SK-MEL-5 (cell line): ENCODE measurements around the gene SRC. TPM values are rescaled to one million over a fixed set of nuclear protein-coding genes. Genes with fewer than 3 reads are reported as not detected.

Experiments used
- DNase-seq: peaks from one replicate; pipeline ENCODE4 v3.0.0-alpha.2; 2016; ENCODE audit warnings: low read depth, low spot score
- in situ Hi-C: cut with HindIII; loops from 2 replicates; pipeline ENCODE4 v1.10.0; 2016; ENCODE audit warnings: low sequenced_read_pairs, high pct_unique_total_duplicates, low pct_unique_long_range_greater_than_20kb
- total RNA-seq: library from RNA; depleted of rRNA; stranded (reverse); fragments of >200 nt; shearing (Covaris generic); gene quantifications from 2 replicates; pipeline ENCODE4 v1.2.3, GENCODE V29; 2014

Gene SRC
- total RNA-seq, 1 experiment from 2014 or later = 5.7 TPM

DNA sequence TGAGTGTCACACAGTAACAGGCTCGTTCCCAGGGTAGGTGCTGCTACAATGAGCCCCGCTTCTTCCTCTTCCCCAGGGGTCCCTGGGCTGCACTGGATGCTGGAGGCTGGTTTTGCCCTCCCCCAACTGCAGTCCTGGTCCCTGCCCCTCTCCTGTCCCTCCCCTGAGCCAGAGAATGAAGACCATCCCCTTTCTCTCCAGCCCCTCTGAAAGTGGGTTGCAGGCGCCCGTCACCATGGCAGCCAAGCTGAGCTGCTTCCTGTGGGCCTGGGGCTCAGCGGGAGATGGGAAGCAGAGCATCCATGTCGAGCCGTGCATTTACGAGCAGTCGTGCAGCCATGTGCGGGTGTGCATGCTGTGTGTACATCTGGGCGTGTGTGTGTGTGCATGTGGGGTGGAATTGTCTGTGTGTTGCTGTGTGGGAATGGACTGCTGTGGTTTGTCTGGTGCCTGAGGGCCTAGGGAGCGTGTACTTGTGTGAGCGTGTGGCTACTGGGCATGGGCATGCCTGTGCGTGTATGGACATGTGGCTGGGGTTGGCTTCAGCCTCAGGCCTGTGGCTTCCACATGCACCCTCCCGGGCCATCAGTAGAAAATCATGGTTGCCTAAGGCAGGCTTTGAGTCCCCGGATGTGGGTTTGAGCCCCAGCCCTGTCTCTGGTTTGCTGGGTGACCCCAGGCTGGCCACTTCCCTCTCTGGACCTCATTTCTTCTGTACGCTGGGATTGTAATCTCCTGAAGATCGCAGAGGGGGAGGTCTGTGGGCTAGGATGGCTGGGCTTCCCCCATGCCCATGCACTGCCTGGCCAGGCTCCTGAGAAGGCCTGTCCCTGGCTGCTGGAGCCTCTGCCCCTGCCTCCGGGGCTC, 48.8 kb downstream of the SRC start:
- in situ Hi-C loops = no loop called here
- no peak for DNase-seq

DNA sequence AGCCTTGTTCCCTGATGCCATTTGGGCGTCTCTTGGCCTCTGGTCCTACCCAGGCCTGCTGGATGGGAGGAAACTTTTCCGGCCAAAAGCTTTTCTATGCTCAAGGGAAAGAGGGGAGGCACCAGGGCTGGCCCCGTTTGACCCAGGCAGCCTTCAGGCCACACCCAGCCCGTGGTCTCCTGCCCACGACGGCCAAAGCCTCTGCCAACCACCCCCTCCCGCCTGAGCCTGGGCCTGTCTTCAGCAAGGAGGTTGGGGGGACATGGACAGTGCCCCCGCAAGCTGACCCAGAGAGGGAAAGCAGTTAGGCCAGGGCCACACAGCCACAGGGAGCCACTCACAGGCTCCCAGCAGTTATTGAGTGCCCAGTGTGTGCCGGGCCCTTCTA, 49.5 kb downstream of the SRC start:
- no peak for DNase-seq
- in situ Hi-C loops = no loop called here

GRCh38 chr20:37395921-37396415, 50.0 kb downstream of the SRC start:
- DNase-seq = no peak
- in situ Hi-C loops = no loop called here

GRCh38 chr20:37396416-37397075, 50.6 kb downstream of the SRC start:
- in situ Hi-C loops = no loop called here
- no peak for DNase-seq

DNA sequence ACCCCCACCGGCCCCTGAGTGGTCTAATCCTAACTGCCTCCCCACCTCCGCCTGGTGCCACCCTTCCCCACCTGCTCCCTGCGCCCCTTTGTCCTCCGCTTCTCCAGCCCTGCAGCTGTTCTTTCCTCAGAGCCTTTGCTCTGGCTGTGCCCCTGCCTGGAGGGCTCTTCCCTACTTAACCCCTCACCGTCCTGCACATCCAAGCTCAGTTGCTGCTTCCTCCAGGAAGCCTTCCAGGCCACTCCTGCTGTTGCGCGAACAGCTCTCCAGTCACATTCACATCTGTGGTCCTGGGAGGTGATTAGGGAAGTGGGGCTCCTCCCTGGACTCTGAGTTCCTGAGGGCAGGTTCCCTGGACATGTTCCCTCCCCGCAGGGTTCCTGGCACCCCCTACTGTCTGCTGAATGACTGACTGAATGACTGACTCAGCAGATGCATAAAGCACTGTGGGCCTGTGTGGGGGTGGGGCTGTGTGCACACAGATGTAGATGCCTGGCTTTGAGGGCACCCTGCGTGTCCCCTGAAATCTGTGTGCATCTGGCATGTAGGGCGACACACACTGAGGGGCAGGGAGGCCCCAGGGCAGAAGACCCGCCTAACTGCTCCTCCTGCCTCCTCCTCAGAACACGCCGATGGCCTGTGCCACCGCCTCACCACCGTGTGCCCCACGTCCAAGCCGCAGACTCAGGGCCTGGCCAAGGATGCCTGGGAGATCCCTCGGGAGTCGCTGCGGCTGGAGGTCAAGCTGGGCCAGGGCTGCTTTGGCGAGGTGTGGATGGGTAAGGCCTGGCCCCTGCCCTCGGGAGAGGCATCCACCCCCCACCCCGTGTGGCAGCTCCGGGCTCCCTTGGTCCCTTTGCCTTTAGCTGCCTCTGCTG, 51.4 kb downstream of the SRC start:
- in situ Hi-C loops = no loop called here
- no peak for DNase-seq

DNA sequence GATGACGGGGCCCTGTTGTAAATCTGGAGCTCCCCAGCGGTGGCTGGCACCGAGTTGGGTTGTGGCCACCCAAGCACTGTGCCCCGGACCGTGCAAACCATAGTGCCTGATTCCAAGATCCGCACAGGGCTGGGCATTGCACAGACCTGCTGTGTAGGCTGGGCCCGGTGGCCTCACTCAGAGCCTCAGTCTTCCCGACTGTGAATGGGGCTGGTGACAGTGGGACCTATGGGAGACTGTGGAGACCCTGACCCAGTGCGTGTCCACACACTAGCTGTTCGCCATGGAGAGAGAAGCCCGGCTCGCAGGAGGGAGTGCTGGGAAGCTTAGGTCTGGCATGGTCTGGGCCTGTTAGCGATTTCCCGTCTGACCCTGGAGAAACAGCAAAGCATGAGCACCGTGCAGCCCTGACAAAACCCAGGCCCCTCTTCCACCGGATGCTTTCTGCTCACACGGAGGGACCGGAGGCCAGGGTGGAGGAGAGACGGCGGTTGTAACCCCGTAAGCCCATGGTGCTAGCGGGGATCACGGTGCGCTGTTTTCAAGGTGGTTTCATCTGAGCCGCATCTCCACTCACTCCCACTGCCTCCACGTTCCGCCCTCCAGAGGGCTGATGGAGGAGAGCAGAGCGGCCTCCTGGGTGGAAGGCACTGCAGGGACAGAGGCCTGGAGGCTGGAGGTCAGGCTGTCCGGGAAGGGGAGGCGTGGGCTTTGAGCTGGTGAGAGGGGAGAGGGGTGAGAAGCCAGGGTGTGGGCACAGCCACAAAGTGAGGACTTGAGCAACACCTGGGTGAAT, 52.2 kb downstream of the SRC start:
- in situ Hi-C loops = no loop called here

GRCh38 chr20:37398750-37399621, 53.0 kb downstream of the SRC start:
- no peak for DNase-seq
- in situ Hi-C loops = no loop called here

More for the DNA sequence above, 52.2 kb downstream of the SRC start:
- DNase-seq = no peak

DNA sequence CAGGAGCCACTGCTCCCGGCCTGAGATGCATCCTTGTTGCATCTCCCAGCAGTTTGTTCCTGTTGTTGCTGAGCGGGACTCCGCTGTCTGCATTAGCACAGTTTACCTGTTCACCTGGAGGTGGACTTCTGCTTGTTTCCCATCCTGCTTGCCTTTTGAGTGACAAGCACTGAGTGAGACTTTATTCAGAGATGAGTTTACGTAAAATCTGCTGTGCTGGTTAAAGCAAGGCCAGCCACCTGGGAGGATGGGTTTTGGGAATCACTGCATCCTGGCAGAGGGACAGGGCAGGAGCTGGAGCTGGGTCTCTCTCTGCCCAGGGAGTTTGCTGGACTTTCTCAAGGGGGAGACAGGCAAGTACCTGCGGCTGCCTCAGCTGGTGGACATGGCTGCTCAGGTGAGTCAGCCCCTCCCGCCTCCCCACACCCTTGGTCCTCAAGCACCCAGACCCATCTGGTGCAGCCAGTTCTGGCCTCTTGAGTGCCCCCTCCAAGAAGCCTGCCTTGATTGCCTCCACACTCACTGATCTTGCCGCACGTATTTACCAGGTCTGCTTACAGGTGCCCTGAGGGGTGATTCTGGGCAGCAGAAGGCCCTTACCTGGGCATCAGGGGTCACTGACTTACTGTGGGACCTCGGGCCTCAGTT, 55.5 kb downstream of the SRC start:
- no peak for DNase-seq
- in situ Hi-C loops = no loop called here

- DNase-seq = no peak
- in situ Hi-C loops = no loop called here
These were observed 56.2 kb downstream of the SRC start for GRCh38 chr20:37401930-37402675.

GRCh38 chr20:37403107-37404033, 57.4 kb downstream of the SRC start:
- DNase-seq = no peak
- in situ Hi-C loops = no loop called here

GRCh38 chr20:37404461-37404890, 58.5 kb downstream of the SRC start:
- DNase-seq = no peak
- in situ Hi-C loops = no loop called here

GRCh38 chr20:37405351-37405897, 59.5 kb downstream of the SRC start:
- in situ Hi-C loops = no loop called here
- no peak for DNase-seq

- DNase-seq = peak; percentile 59
- in situ Hi-C loops = no loop called here
These were observed 60.4 kb downstream of the SRC start for GRCh38 chr20:37406010-37406998.
